ENCODE results near the gene SEZ6L.

The SEZ6L gene

GRCh38 chr22:26302726-26303125 lies 133.5 kb downstream of the SEZ6L start:
- DNase-seq = no peak

GRCh38 chr22:26303475-26303874 lies 134.2 kb downstream of the SEZ6L start:
- no peak for DNase-seq

- no peak for DNase-seq
Observed at GRCh38 chr22:26304730-26305129, 135.5 kb downstream of the SEZ6L start.

GRCh38 chr22:26308467-26308866 lies 139.2 kb downstream of the SEZ6L start:
- DNase-seq = no peak

DNA sequence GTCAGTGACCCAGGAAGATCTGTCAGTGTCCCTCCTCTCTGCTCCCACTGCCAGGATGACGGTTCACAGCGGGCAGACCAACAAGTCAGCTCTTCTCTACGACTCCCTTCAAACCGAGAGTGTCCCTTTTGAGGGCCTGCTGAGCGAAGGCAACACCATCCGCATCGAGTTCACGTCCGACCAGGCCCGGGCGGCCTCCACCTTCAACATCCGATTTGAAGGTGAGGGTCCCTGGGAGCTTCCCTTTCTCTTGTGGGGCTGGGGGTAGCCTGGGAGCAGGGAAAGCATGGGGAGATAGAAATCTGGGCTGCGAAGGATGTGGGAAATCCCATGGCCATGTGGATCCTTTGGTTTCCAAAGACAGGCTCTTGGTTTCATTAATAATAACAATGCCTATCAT lies 141.4 kb downstream of the SEZ6L start:
- DNase-seq = no peak

- DNase-seq = no peak
Observed at GRCh38 chr22:26313291-26313690, 144.0 kb downstream of the SEZ6L start.

- no peak for DNase-seq
Observed at GRCh38 chr22:26314171-26314570, 144.9 kb downstream of the SEZ6L start.

DNA sequence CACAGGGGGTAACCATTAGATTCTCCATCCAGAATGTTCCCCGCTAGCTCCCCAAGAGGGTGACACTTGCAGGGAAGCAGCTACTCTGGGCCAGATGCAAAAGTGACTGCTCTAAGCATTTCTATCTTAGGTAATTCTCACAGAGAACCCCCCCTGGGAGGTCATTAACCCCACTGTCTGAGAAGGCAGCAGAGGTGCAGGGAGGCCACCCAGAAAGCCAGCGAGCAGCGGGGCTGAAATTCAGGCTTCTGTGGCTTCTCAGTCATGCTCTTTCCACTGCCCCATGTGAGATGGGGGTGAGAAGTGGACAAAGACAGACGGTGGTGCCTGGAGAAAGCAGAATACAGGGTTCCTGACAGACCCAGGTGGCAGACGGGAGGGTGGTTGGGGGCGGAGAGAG lies 145.4 kb downstream of the SEZ6L start:
- no peak for DNase-seq

DNA sequence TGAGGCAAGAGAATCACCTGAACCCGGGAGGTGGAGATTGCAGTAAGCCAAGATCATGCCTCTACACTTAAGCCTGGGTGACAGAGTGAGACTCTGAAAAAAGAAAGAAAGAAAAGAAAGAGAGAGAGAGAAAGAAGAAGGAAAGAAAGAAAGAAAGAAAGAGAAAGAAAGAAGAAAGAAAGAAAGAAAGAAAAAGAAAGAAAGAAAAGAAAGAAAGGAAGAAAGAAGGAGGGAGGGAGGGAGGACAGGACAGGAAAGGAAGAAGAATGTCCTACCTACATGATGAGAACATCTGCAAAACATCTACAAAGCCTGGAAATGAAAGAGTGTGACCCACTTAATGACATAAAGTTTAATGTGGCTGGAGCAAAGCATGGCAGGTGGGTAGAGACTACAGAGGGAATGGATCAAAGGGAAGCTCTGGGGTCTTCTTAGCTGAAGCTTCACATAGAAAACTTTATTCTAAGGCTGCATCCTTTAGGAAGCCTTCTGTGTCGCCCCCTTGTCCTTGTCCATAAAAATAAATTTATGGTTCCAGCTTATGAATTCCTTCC lies 147.5 kb downstream of the SEZ6L start:
- no peak for DNase-seq

DNA sequence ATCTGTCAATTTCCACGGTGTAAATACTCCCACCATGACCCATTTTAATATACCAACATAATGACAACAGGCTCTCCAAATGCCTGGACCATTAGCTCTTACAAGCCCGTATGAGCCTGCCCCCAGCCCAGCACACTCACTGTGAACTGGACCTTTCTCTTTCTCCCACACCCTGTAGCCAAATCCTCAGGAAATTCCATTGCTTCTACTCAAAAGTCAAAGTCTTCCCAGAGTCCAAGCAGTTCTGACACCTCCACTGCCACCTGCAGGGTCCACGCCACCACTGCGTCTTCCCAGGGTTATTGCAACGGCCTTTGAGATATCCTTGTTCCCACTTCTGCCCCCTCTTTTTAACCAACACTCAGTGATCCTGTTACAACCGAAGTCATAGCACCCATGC lies 149.7 kb downstream of the SEZ6L start:
- DNase-seq = no peak

DNA sequence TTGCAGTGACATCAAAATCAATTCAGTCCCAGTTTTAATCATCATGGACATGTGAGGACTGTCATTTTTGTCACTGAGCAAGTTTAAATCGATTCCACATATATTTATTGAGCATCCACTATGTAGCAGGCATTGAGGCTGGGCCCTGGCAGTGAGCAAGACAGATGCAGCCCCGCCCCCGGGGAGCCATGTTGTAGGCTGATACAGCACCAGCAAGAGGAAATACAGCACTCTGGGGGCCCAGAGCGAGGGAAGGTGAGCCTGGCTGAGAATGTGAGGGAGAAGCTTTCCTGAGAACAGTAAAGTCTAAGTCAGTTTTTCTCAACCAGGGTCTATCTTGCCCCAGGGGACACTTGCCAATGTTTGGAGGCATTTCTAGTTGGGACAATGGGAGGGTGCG lies 151.2 kb downstream of the SEZ6L start:
- DNase-seq = no peak

DNA sequence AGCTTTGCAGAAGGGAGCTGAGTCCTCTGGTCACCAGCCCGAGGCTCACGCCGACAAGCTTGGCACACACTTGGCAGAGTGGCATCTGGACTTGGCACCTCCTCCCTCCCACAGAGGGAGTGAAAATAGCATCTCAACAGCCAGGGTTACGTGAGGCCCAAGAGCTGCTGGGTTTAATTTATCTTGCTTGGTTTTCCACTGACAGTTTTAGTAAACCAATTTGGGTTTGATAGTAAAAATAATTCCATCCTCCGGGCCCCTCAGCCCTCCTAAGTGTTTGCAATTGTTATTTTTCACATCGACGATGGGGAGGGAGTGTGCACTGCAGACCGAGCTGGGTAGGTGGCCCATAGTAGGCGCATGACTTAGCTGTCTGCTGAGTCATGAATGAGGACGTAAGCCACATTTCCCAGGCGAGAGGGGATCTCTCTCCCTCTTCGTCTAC lies 152.2 kb downstream of the SEZ6L start:
- no peak for DNase-seq

GRCh38 chr22:26322179-26322905 lies 153.1 kb downstream of the SEZ6L start:
- no peak for DNase-seq

- no peak for DNase-seq
Observed at GRCh38 chr22:26323013-26323412, 153.8 kb downstream of the SEZ6L start.

- DNase-seq = peak; percentile 70
Observed at GRCh38 chr22:26324150-26324549, 154.9 kb downstream of the SEZ6L start.

GRCh38 chr22:26325641-26326040 lies 156.4 kb downstream of the SEZ6L start:
- no peak for DNase-seq

DNA sequence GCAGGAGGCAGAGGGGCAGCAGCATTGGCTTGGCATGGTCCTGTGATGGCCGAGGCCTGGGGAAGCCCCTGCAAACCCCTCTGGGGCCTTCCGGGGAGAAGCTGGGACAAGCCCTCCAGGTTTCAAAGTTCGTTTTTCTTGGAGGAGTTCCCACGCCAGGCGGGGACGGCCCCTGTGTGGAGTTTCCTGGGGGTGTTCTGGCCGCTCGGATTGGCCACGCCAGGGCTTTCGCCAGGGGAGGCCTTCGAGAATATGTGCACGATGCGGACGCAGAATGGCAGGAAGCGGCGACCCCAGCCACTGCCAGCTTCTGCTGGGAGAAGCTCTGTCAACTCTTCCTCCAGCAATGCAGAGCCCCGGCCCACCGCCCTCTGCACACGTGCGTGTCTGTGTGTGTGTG lies 157.5 kb downstream of the SEZ6L start:
- no peak for DNase-seq

DNA sequence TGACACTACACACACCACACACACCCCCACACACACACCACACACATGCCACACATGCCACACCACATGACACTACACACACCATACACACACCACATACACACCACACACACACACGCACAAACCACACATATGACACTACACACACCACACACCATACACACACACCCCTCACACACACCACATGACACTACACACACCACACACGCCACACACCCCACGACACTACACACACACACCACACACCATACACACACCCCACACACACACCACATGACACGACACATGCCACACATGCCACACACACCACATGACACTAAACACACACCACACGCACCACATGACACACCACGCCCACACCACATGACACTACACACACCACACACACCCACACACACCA lies 158.0 kb downstream of the SEZ6L start:
- no peak for DNase-seq

GRCh38 chr22:26328221-26328620 lies 159.0 kb downstream of the SEZ6L start:
- no peak for DNase-seq

DNA sequence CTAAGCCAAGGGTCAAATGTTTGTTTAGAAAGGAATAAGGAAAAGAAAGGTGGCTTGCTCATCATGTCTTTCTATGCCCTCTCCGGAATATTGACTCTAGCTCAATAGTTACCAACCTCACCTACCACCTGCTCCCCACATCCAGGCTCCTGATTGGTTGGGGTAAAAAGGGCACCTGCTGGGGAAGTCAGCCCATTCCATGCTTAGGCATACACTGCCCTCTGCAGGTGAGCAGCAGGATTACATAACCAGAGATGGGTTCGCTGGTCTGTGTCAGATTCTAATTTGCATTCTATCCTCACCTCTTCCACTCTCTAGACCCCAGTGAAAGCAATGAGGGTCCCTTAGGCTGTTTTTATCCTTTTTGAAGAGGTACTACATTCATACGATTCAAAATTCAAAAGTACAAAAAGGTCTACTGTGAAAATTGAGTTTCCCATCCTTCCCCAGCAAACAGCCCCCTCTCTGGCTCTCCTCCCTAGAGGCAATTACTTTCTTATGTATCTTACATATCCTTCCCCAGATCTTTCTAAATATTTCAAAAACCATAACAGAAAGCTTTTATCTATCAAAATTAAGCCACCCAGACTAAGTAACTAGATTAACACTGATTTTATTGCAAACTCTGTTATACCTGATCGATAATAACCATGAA lies 161.8 kb downstream of the SEZ6L start:
- peak; percentile 93 for DNase-seq

- no peak for DNase-seq
Observed at GRCh38 chr22:26333088-26333800, 164.0 kb downstream of the SEZ6L start.

- DNase-seq = no peak
Observed at GRCh38 chr22:26334232-26334631, 165.0 kb downstream of the SEZ6L start.

DNA sequence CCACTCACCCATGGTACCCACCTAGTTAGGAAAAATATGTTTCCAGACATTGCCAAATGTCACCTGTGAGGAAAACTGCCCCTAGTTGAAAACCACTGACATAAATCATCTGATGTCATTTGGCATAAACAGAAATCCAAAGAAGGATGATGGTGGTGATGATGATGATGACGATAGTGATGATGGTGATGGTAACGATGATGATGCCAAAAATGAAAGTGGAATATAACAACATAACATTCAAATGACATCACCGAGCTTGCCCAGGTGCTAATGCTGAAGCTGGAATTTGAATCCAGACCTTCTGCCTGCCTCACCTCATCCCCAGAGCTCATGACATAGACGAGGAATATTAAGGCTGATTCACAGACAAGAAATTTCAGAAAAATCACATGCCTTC lies 167.5 kb downstream of the SEZ6L start:
- no peak for DNase-seq

GRCh38 chr22:26339755-26340154 lies 170.5 kb downstream of the SEZ6L start:
- no peak for DNase-seq
